D721Med (cell line): Measurements from ENCODE around the gene ZDHHC7.

Experiments
- DNase-seq: peaks from one replicate; pipeline ENCODE4 v3.0.0; 2011; ENCODE audit warnings: low spot score; ENCODE audit not compliant: insufficient read length
- FAIRE-seq: peaks from 2 replicates; lab custom pipeline; 2011; peaks lifted over from hg19 to GRCh38; lab: Jason Lieb, UNC
- CTCF ChIP-seq: IDR thresholded peaks from 2 replicates; pipeline ENCODE4 v1.5.1; 2012; ENCODE audit warnings: mild to moderate bottlenecking, control low read depth; ENCODE audit not compliant: insufficient read depth; ENCODE audit errors: missing control alignments

The ZDHHC7 gene

GRCh38 chr16:85047867-85048455, 36.6 kb upstream of the ZDHHC7 start:
- no peak for TF ChIP-seq CTCF
- FAIRE-seq (no peak), DNase-seq (no peak)

- DNase-seq (no peak), FAIRE-seq (no peak)
- TF ChIP-seq CTCF = no peak
Observed at GRCh38 chr16:85046931-85047866, 35.9 kb upstream of the ZDHHC7 start.

- FAIRE-seq (no peak), DNase-seq (no peak)
- no peak for TF ChIP-seq CTCF
Observed at GRCh38 chr16:85046472-85046916, 35.2 kb upstream of the ZDHHC7 start.

GRCh38 chr16:85045641-85046471, 34.5 kb upstream of the ZDHHC7 start:
- no peak for DNase-seq
- TF ChIP-seq CTCF = no peak
- FAIRE-seq = no peak

- FAIRE-seq = no peak
- no peak for TF ChIP-seq CTCF
- no peak for DNase-seq
Observed at GRCh38 chr16:85045077-85045476, 33.7 kb upstream of the ZDHHC7 start.

GRCh38 chr16:85042606-85043005, 31.3 kb upstream of the ZDHHC7 start:
- FAIRE-seq (no peak), DNase-seq (no peak)
- TF ChIP-seq CTCF = no peak
